CD1c-positive myeloid dendritic cell (primary cell): ENCODE measurements around the gene ALOX12B.

Experiments used
- DNase-seq: peaks from one replicate; pipeline ENCODE4 v3.0.0-alpha.2; 2016; ENCODE audit errors: extremely low spot score

ALOX12B gene

DNA sequence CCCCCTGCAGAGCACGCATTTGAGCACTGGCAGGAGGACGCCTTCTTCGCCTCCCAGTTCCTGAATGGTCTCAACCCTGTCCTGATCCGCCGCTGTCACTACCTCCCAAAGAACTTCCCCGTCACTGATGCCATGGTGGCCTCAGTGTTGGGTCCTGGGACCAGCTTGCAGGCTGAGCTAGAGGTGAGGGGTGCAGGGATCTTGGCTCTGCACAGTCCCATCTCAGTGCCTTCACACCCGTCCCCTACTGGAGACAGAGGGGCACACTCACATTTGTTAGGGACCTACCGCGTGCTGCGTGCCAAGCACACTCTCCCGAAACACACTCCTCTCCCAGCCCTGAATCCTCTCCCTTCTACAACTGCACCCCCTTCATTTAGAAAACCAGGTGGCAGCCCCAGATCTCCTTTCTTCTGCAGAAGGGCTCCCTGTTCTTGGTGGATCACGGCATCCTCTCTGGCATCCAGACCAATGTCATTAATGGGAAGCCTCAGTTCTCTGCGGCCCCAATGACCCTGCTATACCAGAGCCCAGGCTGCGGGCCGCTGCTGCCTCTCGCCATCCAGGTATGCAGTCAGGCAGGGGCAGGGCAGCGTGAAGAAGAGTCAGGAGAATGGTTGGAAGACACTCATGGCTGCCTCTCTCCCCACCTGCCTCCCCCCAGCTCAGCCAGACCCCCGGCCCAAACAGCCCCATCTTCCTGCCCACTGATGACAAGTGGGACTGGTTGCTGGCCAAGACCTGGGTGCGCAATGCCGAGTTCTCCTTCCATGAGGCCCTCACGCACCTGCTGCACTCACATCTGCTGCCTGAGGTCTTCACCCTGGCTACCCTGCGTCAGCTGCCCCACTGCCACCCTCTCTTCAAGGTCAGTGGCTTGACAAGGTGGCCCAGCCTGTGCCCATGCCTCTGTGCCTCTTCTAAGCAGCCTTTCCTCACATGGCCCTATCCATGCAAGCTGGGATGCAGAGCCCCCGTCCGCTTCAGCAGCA, 42.4 kb downstream of the ALOX12B start:
- DNase-seq: no peak

- no peak for DNase-seq
Measured at GRCh38 chr17:8041979-8042378, 45.5 kb downstream of the ALOX12B start.

GRCh38 chr17:8041249-8041928, 46.1 kb downstream of the ALOX12B start:
- DNase-seq: peak; percentile 77

GRCh38 chr17:8039611-8040168, 47.8 kb downstream of the ALOX12B start:
- no peak for DNase-seq

- peak; percentile 39 for DNase-seq
Measured at GRCh38 chr17:8038954-8039610, 48.4 kb downstream of the ALOX12B start, which contains the start of gene ALOX15B. Gene ALOX15B (plus strand): TSS chr17:8039059. CDS start chr17:8039156, 97 bp downstream.

DNA sequence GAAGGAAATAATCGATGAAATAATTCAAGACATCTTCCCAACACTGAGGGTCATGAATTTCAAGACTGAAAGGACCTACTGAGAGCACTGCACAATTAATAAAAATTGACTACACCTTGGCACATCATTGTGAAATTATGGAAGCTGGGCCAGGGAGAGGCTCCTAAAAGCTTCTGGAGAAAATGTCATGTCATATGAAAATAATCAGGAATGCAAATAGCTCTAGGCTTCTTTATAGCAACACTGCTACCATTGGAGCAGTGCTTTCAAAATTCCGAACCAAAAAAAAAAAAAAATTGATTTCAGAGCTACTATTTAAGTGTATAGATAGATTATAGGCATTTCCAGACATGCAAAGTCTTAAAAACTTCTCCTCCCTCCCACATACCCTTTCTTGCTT, 55.1 kb downstream of the ALOX12B start:
- DNase-seq: no peak

DNA sequence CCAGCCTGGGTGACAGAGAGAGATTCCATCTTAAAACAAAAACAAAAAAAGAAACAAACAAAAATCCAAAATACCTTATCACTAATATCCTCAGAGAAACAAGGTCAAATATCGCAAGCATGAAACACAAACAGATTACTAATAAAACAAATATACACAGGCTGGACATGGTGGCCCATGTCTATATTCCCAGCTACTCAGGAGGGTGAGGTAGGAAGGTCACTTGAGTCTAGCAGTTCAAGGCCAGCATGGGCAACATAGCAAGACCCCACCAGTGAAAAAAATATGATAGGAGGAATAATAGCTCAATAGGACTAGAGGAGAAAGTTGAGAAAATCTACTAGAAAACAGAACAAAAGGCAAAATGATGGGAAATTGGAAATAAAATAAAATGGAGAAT, 55.6 kb downstream of the ALOX12B start:
- no peak for DNase-seq

GRCh38 chr17:8031261-8031661, 56.3 kb downstream of the ALOX12B start:
- no peak for DNase-seq

- DNase-seq: no peak
Measured at GRCh38 chr17:8029121-8029520, 58.4 kb downstream of the ALOX12B start.

DNA sequence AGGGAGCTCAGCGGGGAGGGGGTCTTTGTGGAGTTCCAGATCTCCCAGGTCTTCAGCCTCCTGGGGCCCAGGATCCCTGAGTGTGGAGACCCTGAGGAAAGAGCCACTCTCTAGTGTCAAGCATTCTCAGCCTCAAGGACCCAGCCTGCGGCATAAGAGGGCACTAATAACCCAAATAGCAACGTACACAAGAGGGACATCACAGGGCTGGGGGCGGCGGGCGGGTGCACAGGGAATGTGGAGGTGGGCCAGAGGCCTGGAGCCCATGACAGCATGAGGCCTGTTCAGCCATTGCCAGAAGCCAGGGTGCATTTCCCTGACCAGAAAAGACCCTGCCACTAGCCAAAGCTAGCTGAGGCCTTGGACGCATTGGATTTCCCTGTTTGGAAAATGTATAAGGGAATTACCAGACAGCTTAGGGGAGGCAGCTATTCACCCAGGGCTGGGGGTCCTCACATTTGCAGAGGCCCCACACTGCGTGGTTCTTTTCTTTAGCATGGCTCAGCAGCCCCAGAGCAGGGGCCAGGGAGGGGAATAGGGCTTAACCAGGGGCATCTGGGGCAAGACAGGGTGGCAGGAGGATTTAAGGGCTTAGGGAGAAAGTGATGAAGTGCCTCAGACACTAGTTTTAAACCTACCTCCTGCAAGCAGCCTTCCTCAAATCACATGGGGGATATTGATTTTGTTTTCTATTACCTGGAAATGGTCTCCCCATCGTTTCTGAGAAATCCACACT, 62.2 kb downstream of the ALOX12B start:
- no peak for DNase-seq

GRCh38 chr17:8024161-8024560, 63.4 kb downstream of the ALOX12B start:
- peak; percentile 20 for DNase-seq
